OCI-LY3 (cell line): Measurements from ENCODE around the gene ABCB6.

Source experiments
- H2AFZ ChIP-seq: fragments of 200-600, 300-600 bp; shearing (Covaris generic); 2 replicates; pipeline ENCODE4 v1.6.0; 2014; ENCODE audit warnings: antibody characterized with exemption, low read depth, low read length
- H3K27ac ChIP-seq: fragments of 200-600, 300-600 bp; sonication (generic); 2 replicates; pipeline ENCODE4 v1.5.1; 2014; ENCODE audit warnings: mild to moderate bottlenecking, low read length, moderate library complexity, mixed read lengths
- H3K27me3 ChIP-seq: fragments of 200-600, 300-600 bp; sonication (generic); 2 replicates; pipeline ENCODE4 v1.6.1; 2014; ENCODE audit warnings: low read depth, low read length, mixed read lengths
- H3K36me3 ChIP-seq: fragments of 200-600, 300-600 bp; sonication (generic); replicated peaks from 2 replicates; pipeline ENCODE3; 2014; ENCODE audit warnings: low read depth, low read length, mixed read lengths
- H3K4me1 ChIP-seq: fragments of 300-600, 200-600 bp; sonication (generic); 2 replicates; pipeline ENCODE4 v1.6.1; 2014; ENCODE audit warnings: low read length, mixed read lengths
- H3K4me2 ChIP-seq: fragments of 200-600, 300-600 bp; sonication (generic); 2 replicates; pipeline ENCODE4 v1.6.1; 2014; ENCODE audit warnings: low read length, mixed read lengths
- H3K4me3 ChIP-seq: fragments of 300-600, 200-600 bp; sonication (generic); 2 replicates; pipeline ENCODE4 v1.5.1; 2014; ENCODE audit warnings: antibody characterized with exemption, mild to moderate bottlenecking, low read length, moderate library complexity
- H3K79me2 ChIP-seq: fragments of 300-600, 200-600 bp; shearing (Covaris generic); 2 replicates; pipeline ENCODE4 v1.6.1; 2014; ENCODE audit warnings: mild to moderate bottlenecking, low read length, mixed read lengths
- H3K9ac ChIP-seq: fragments of 300-600, 200-600 bp; shearing (Covaris generic); 2 replicates; pipeline ENCODE4 v1.6.0; 2014; ENCODE audit warnings: mild to moderate bottlenecking, low read length, moderate library complexity
- H3K9me3 ChIP-seq: fragments of 200-600, 300-600 bp; shearing (Covaris generic); 2 replicates; pipeline ENCODE4 v1.6.1; 2014; ENCODE audit warnings: low read length, mixed read lengths; ENCODE audit not compliant: insufficient read depth
- H4K20me1 ChIP-seq: fragments of 200-600, 300-600 bp; sonication (generic); 2 replicates; pipeline ENCODE4 v1.6.1; 2016; ENCODE audit warnings: low read length, mixed read lengths; ENCODE audit not compliant: insufficient read depth
- EZH2phosphoT487 ChIP-seq: fragments of 200-600 bp; shearing (Covaris generic); IDR thresholded peaks from 2 replicates; pipeline ENCODE4 v1.6.1; 2018; ENCODE audit warnings: antibody characterized with exemption, mixed run types, low read depth
- TF ChIP-seq, protein P1 (sequence below): fragments of 200-600, 300-600 bp; sonication (generic); IDR thresholded peaks from 2 replicates; pipeline ENCODE4 v1.5.1; 2014; ENCODE audit warnings: antibody characterized with exemption, low read length, low read depth

The ABCB6 gene

DNA sequence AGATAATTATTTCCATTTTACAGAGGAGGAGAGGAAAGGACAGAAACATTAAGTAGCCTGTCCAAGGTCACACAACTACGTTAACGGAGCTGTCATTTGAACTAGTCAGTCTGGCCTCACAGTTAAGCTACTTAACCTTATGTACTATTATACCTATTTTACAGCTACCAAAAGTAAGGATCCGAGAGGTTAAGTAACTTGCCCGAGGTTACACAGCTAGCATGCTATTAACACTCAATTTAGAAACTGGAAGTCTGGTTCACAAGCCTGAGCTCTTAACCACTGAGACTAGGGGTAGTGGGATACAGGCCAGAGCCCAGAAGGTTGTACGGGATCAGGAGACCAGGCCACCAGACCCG lies 26.0 kb upstream of the ABCB6 start:
- Histone ChIP-seq H3K36me3 (peaks cover 3% of the 10 kb centered on the region), H3K9me3 (no peaks in the 10 kb centered on the region), H3K4me1 (peaks cover 31% of the 10 kb centered on the region), H2AFZ (0 out of 2 replicates have a peak overlapping the region, but pooled peaks have one; percentile 56), H3K4me2 (peak overlapping the region; percentile 86), H3K79me2 (peaks cover 13% of the 10 kb centered on the region), H3K27me3 (no peaks in the 10 kb centered on the region), H3K4me3 (peak overlapping the region; percentile 98), H3K9ac (peak overlapping the region; percentile 87), H4K20me1 (no peaks in the 10 kb centered on the region), H3K27ac (no peak overlapping the region)
- TF ChIP-seq, protein P1, sequence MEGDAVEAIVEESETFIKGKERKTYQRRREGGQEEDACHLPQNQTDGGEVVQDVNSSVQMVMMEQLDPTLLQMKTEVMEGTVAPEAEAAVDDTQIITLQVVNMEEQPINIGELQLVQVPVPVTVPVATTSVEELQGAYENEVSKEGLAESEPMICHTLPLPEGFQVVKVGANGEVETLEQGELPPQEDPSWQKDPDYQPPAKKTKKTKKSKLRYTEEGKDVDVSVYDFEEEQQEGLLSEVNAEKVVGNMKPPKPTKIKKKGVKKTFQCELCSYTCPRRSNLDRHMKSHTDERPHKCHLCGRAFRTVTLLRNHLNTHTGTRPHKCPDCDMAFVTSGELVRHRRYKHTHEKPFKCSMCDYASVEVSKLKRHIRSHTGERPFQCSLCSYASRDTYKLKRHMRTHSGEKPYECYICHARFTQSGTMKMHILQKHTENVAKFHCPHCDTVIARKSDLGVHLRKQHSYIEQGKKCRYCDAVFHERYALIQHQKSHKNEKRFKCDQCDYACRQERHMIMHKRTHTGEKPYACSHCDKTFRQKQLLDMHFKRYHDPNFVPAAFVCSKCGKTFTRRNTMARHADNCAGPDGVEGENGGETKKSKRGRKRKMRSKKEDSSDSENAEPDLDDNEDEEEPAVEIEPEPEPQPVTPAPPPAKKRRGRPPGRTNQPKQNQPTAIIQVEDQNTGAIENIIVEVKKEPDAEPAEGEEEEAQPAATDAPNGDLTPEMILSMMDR: no peak
- no peak for TF ChIP-seq EZH2phosphoT487

DNA sequence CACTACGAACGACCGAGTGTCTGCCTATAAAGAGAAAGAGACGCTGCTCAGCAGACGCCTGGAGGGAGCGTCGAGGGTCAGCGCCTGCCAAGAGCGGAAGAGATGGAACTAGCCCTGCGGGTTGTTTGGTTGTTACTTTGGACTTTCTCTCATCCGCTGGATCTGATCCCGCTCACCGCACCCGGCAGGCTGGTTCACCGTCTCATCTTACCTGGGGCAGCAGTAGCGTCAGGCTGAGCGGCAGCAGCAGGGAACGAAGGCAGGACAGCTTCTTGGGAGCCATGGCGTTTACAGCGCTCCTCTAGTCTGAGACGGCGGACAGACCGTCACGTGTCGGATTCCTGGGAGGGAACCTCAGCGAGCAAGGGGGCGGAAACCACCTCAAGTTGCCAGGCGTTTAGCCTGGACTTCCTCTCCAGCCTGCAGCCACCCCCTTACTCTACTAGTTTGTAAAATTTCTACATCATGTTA lies 24.6 kb upstream of the ABCB6 start:
- no peak overlapping the region for H2AFZ ChIP-seq
- TF ChIP-seq, protein P1: no peak
- no peak for TF ChIP-seq EZH2phosphoT487
- peaks cover 12% of the 10 kb centered on the region for H3K79me2 ChIP-seq
- no peak overlapping the region for H3K4me3 ChIP-seq
- H3K36me3 ChIP-seq: peaks cover 2% of the 10 kb centered on the region
- no peak overlapping the region for H3K27ac ChIP-seq
- no peaks in the 10 kb centered on the region for H4K20me1 ChIP-seq
- no peaks in the 10 kb centered on the region for H3K9me3 ChIP-seq
- H3K4me2 ChIP-seq: no peak overlapping the region
- no peak overlapping the region for H3K9ac ChIP-seq
- H3K4me1 ChIP-seq: peaks cover 17% of the 10 kb centered on the region
- no peaks in the 10 kb centered on the region for H3K27me3 ChIP-seq

DNA sequence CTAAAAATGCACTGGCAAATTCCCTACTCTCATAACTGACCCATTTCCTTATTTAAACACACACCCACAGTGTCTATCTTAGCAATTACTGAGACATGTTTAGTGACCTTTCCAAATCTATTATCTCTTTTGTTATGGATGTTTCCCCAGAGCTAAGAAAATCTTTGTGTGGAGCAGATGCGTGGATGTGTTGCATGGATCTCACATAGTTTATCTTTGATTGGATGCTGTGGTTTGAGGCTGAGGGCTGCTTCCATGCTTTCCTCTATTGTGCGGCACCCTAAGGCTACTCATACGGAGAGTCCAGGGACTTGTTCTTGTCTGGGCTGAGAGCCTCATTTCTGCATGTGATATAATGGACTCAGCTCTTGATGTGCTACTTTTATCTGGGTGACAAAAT lies 15.6 kb upstream of the ABCB6 start:
- peaks cover 24% of the 10 kb centered on the region for H3K36me3 ChIP-seq
- no peak overlapping the region for H3K9ac ChIP-seq
- H3K27ac ChIP-seq: no peak overlapping the region
- H3K9me3 ChIP-seq: no peaks in the 10 kb centered on the region
- no peak overlapping the region for H3K4me2 ChIP-seq
- TF ChIP-seq, protein P1: no peak
- TF ChIP-seq EZH2phosphoT487: no peak
- H3K4me3 ChIP-seq: no peak overlapping the region
- no peaks in the 10 kb centered on the region for H4K20me1 ChIP-seq
- H2AFZ ChIP-seq: no peak overlapping the region
- no peaks in the 10 kb centered on the region for H3K27me3 ChIP-seq
- peaks cover 7% of the 10 kb centered on the region for H3K4me1 ChIP-seq
- peaks cover 14% of the 10 kb centered on the region for H3K79me2 ChIP-seq

DNA sequence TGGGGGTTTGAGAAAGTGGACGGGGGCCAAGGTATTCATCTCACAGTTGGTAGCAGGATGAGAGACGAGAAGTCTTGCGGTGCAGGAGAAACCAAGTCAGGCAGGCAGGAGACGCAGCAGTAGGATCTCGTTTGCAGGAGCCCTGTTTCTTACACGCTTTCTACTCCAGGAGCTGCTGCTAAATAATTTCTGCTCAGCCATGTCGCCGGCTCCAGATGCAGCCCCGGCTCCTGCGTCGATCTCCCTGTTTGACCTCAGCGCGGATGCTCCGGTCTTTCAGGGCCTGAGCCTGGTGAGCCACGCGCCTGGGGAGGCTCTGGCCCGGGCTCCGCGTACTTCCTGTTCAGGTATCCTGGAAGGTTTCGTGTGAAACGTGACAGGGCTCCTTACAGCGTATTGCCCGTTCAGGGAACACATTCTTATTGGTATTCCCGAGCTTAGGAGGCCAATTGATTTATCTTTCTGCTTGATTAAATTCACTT lies 11.3 kb upstream of the ABCB6 start:
- H3K79me2 ChIP-seq: peaks cover 31% of the 10 kb centered on the region
- H3K36me3 ChIP-seq: peaks cover 20% of the 10 kb centered on the region
- no peak overlapping the region; the same call in 1 of the 2 replicates for H2AFZ ChIP-seq

More for the DNA sequence above, 11.3 kb upstream of the ABCB6 start:
- no peaks in the 10 kb centered on the region for H3K27me3 ChIP-seq
- peak overlapping the region; percentile 59 for H3K27ac ChIP-seq
- peaks cover 14% of the 10 kb centered on the region for H3K4me1 ChIP-seq
- peak overlapping the region; percentile 80 for H3K4me2 ChIP-seq
- no peaks in the 10 kb centered on the region for H4K20me1 ChIP-seq
- no peak for TF ChIP-seq EZH2phosphoT487
- TF ChIP-seq, protein P1: no peak
- H3K9ac ChIP-seq: peak overlapping the region; percentile 68
- H3K4me3 ChIP-seq: peak overlapping the region; percentile 100
- H3K9me3 ChIP-seq: no peaks in the 10 kb centered on the region
